Glutamatergic neuron (in vitro differentiated cells): Measurements from ENCODE around the gene CD4. TPM values are rescaled to one million over a fixed set of nuclear protein-coding genes. Genes with fewer than 3 reads are reported as not detected.

Experiments
- DNase-seq: peaks from one replicate; pipeline ENCODE4 v3.0.0; 2022
- H3K27ac Mint-ChIP-seq: one replicate; pipeline ENCODE4 v1.8.0; 2020; ENCODE audit warnings: mild to moderate bottlenecking, mixed read lengths, inconsistent platforms; ENCODE audit not compliant: unreplicated experiment
- H3K27me3 Mint-ChIP-seq: one replicate; pipeline ENCODE4 v1.8.0; 2020; ENCODE audit warnings: mild to moderate bottlenecking, moderate library complexity, mixed read lengths, inconsistent platforms; ENCODE audit not compliant: unreplicated experiment
- H3K36me3 Mint-ChIP-seq: one replicate; pipeline ENCODE4 v1.8.0; 2020; ENCODE audit warnings: mild to moderate bottlenecking, mixed read lengths, inconsistent platforms; ENCODE audit not compliant: unreplicated experiment
- H3K4me1 Mint-ChIP-seq: one replicate; pipeline ENCODE4 v1.8.0; 2020; ENCODE audit warnings: mild to moderate bottlenecking, low read depth, mixed read lengths, inconsistent platforms; ENCODE audit not compliant: unreplicated experiment
- H3K4me3 Mint-ChIP-seq: one replicate; pipeline ENCODE4 v1.8.0; 2020; ENCODE audit warnings: mild to moderate bottlenecking, mixed read lengths, inconsistent platforms; ENCODE audit not compliant: unreplicated experiment
- H3K9me3 Mint-ChIP-seq: one replicate; pipeline ENCODE4 v1.8.0; 2020; ENCODE audit warnings: mild to moderate bottlenecking, moderate library complexity, mixed read lengths, inconsistent platforms; ENCODE audit not compliant: unreplicated experiment
- total RNA-seq: library from RNA; stranded (reverse); fragmentation: NEBNext Ultra II Directional; extraction: Animal tissue kit (Norgen Biotek cat#: 25700); gene quantifications from one replicate; pipeline ENCODE4 v1.2.1, GENCODE V29; 2021; ENCODE audit not compliant: unreplicated experiment
- TF ChIP-seq, protein P1 (sequence below): fragments of 200-600 bp; sonication (generic); IDR thresholded peaks from one replicate; pipeline ENCODE4 v1.5.0; 2021; ENCODE audit not compliant: partially characterized antibody, unreplicated experiment

The CD4 gene
- total RNA-seq, 1 donor from 2014 or later: 0.17 TPM

DNA sequence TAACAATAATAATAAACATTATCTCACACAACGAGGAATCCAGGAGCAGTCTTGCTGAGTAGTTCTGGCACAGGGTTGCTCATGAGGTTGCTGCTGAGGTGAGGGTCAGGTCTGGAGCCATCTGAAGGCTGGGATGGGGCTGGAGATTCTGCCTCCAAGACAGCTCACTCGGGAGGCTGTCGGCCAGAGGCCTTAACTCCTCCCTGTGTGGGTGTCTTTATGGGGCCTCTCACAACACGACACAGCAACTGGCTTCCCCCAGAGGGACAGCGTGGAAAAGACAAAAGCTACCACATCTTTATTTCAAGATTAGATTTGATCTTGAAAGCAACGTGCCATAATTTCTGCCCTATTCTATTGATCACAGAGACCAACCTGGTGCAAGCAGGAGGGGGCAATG, 7.2 kb upstream of the CD4 start:
- Mint-ChIP-seq H3K9me3 (peaks cover 15% of the 10 kb centered on the region), H3K36me3 (no peaks in the 10 kb centered on the region), H3K27ac (no peak overlapping the region), H3K4me3 (no peak overlapping the region), H3K4me1 (peaks cover 29% of the 10 kb centered on the region), H3K27me3 (peaks cover 15% of the 10 kb centered on the region)
- TF ChIP-seq, protein P1, sequence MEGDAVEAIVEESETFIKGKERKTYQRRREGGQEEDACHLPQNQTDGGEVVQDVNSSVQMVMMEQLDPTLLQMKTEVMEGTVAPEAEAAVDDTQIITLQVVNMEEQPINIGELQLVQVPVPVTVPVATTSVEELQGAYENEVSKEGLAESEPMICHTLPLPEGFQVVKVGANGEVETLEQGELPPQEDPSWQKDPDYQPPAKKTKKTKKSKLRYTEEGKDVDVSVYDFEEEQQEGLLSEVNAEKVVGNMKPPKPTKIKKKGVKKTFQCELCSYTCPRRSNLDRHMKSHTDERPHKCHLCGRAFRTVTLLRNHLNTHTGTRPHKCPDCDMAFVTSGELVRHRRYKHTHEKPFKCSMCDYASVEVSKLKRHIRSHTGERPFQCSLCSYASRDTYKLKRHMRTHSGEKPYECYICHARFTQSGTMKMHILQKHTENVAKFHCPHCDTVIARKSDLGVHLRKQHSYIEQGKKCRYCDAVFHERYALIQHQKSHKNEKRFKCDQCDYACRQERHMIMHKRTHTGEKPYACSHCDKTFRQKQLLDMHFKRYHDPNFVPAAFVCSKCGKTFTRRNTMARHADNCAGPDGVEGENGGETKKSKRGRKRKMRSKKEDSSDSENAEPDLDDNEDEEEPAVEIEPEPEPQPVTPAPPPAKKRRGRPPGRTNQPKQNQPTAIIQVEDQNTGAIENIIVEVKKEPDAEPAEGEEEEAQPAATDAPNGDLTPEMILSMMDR: no peak
- no peak for DNase-seq

DNA sequence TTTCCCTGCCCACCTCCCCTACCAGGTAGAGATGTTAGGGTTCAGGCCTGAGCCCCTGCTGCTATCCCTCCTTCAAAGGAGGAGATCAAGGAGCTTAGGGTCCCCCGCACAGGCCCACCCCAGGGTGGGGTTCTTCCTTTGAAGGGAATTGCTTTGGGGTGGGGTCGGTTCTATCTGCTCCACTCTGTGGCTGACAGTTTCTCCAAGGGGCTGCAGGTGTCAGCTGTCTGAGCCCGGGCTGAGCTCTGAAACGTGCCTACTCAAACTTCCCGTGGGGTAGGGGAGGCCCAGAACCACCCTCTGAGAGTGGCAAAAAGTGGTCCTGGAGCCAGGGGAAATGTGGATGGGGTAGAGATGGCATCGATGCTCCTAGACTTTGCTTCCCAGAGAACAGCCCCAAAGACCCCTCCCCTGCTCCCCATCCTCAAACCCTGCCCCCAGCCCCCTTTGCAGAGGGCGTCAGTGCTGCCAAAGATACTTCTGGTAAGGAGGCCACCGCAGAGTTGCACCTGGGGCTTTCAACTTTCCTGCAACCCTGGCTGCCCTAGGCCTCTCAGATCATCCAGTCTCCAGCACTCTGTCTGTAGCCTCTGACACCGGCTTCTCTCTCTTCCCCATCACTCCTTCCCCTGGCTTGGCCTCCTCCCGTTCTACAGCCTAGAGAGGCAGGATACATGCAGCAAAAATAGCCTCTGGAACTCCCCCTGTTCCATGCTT, 6.3 kb upstream of the CD4 start:
- H3K27ac Mint-ChIP-seq: no peak overlapping the region
- H3K36me3 Mint-ChIP-seq: no peaks in the 10 kb centered on the region
- H3K27me3 Mint-ChIP-seq: peaks cover 12% of the 10 kb centered on the region
- TF ChIP-seq, protein P1: no peak
- H3K4me3 Mint-ChIP-seq: no peak overlapping the region
- H3K9me3 Mint-ChIP-seq: peaks cover 15% of the 10 kb centered on the region
- peaks cover 27% of the 10 kb centered on the region for H3K4me1 Mint-ChIP-seq
- DNase-seq: no peak

DNA sequence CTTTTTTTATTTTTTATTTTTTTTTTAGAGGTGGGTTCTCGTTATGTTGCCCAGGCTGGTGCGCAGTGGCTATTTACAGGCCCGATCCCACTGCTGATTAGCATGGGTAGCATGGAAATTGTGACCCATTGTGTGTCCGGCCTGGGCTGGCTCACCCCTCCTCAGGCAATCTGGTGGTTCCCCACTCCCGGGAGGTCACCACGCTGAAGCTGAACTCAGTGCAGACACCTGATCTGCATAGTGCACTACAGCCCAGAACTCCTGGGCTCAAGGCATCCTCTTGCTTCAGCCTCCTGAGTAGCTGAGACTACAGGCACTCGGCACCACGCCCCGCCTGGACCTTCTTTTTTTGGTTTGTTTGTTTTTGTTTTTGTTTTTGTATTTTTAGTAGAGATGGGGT, 5.5 kb upstream of the CD4 start:
- TF ChIP-seq, protein P1: no peak
- Mint-ChIP-seq H3K9me3 (peaks cover 10% of the 10 kb centered on the region), H3K36me3 (no peaks in the 10 kb centered on the region), H3K27me3 (peaks cover 6% of the 10 kb centered on the region), H3K27ac (no peak overlapping the region), H3K4me1 (peaks cover 18% of the 10 kb centered on the region), H3K4me3 (no peak overlapping the region)
- no peak for DNase-seq

DNA sequence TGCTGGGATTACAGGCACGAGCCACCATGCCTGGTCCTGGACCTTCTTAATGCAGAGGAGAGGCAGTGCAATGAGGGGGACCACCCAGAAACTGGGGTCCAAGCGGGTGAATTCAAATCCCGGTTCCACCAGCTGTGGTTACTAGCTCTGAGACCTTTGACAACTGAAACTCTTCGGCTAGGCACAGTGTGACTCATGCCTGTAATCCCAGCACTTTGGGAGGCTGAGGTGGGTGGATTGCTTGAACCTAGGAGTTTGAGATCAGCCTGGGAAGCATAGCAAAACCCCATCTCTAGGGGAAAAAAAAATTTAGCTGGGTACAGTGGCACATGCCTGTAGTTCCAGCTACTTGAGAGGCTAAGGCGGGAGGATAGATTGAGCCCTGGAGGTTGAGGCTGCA, 5.0 kb upstream of the CD4 start:
- TF ChIP-seq, protein P1: no peak
- H3K27ac Mint-ChIP-seq: no peak overlapping the region
- peaks cover 15% of the 10 kb centered on the region for H3K4me1 Mint-ChIP-seq
- H3K9me3 Mint-ChIP-seq: peaks cover 5% of the 10 kb centered on the region
- peaks cover 5% of the 10 kb centered on the region for H3K27me3 Mint-ChIP-seq
- no peak overlapping the region for H3K4me3 Mint-ChIP-seq
- H3K36me3 Mint-ChIP-seq: no peaks in the 10 kb centered on the region
- no peak for DNase-seq

DNA sequence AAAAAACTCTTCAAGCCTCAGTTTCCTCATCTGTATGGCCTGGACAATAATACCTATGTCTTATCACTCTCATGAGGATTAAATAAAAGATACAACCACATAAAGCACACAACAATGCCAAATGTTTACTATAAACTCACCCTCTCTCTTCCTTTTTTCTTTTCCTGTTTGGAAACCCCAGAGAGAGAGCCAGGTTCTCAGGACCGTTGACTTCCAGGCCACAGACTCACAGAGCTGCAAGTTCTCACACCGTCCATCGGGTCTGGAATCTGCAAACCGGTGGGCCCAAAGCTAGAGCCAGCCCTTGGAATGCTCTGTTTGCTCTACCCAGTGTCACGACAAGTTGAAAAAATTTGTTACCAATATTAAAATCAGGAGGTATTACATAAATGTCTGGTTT, 4.6 kb upstream of the CD4 start:
- Mint-ChIP-seq H3K9me3 (peaks cover 2% of the 10 kb centered on the region), H3K27ac (no peak overlapping the region), H3K4me1 (peaks cover 11% of the 10 kb centered on the region), H3K4me3 (no peak overlapping the region), H3K36me3 (no peaks in the 10 kb centered on the region), H3K27me3 (peaks cover 5% of the 10 kb centered on the region)
- no peak for DNase-seq
- TF ChIP-seq, protein P1: no peak
